GM12878 (cell line): ENCODE measurements around the gene TMEM196.

Experiments used
- CTCF ChIP-seq, 3 experiments: IDR thresholded peaks in 2 of 3; conservative IDR thresholded peaks in 1 of 3; 2 replicates each; pipeline ENCODE4 v1.5.1; 2011; ENCODE audit warnings: low read depth in 3 of 3, low read length in 3 of 3, mild to moderate bottlenecking in 3 of 3, control low read depth in 2 of 3, moderate library complexity in 2 of 3, inconsistent platforms in 1 of 3, mixed read lengths in 1 of 3; ENCODE audit not compliant: control insufficient read depth in 2 of 3, insufficient read depth in 1 of 3; ENCODE audit errors: extremely low read depth in 1 of 3
- MTA2 ChIP-seq: fragments of 450-650 bp; IDR thresholded peaks from 2 replicates; pipeline ENCODE4 v1.6.1; 2016; ENCODE audit warnings: low read depth, mild to moderate bottlenecking, moderate library complexity
- POLR2A ChIP-seq: IDR thresholded peaks from 2 replicates; pipeline ENCODE4 v1.6.1; 2011; ENCODE audit warnings: low read depth, mild to moderate bottlenecking, low read length

GRCh38 chr7:19747740-19748339 is 25.6 kb downstream of the TMEM196 start:
- TF ChIP-seq CTCF (IDR thresholded peaks at IDR 0.05 in 2 of 3, conservative IDR thresholded peaks at IDR 0.05 in 1 of 3; ENCODE audit: control insufficient read depth in 2 of 3, extremely low read depth in 1 of 3, insufficient read depth in 1 of 3, low read depth in 3 of 3, low read length in 3 of 3) (peak; percentile 47 to 61 (median 47); a peak in 5 of 6 replicates), MTA2 (no peak), POLR2A (no peak)
